Mesenchymal stem cell (in vitro differentiated cells and primary cell): ENCODE results near the gene XIRP2.

ENCODE experiments used
- DNase-seq: peaks from one replicate; pipeline ENCODE4 v3.0.0-alpha.2; 2013
- H2AFZ ChIP-seq: one replicate; pipeline ENCODE4 v1.6.1; 2013; ENCODE audit warnings: low read depth, mild to moderate bottlenecking, control low read depth, inconsistent platforms, low read length, moderate library complexity
- H2AK5ac ChIP-seq: 2 replicates; pipeline ENCODE4 v1.6.1; 2013; ENCODE audit warnings: low read length, moderate library complexity, mild to moderate bottlenecking, inconsistent platforms; ENCODE audit not compliant: severe bottlenecking
- H2BK120ac ChIP-seq: one replicate; pipeline ENCODE4 v1.6.1; 2013; ENCODE audit warnings: low read depth, mild to moderate bottlenecking, inconsistent platforms, low read length, moderate library complexity
- H2BK12ac ChIP-seq, 2 experiments: one replicate each; pipeline ENCODE4 v1.6.1; 2013; ENCODE audit warnings: inconsistent platforms in 2 of 2, low read length in 2 of 2, mild to moderate bottlenecking in 2 of 2, moderate library complexity in 2 of 2, control low read depth in 1 of 2
- H2BK15ac ChIP-seq: one replicate; pipeline ENCODE4 v1.6.1; 2013; ENCODE audit warnings: mild to moderate bottlenecking, low read depth, inconsistent platforms; ENCODE audit not compliant: poor library complexity, severe bottlenecking
- H2BK5ac ChIP-seq: 2 replicates; pipeline ENCODE4 v1.6.1; 2013; ENCODE audit warnings: low read depth, mild to moderate bottlenecking, low read length, control low read depth, inconsistent platforms; ENCODE audit not compliant: poor library complexity, severe bottlenecking
- H3K14ac ChIP-seq, 2 experiments: one replicate each; pipeline ENCODE4 v1.6.1; 2013; ENCODE audit warnings: inconsistent platforms in 2 of 2, low read length in 2 of 2, control low read depth in 1 of 2, mild to moderate bottlenecking in 1 of 2, moderate library complexity in 1 of 2
- H3K18ac ChIP-seq, 2 experiments: one replicate each; pipeline ENCODE4 v1.6.1; 2013; ENCODE audit warnings: inconsistent platforms in 2 of 2, low read length in 2 of 2, control low read depth in 1 of 2, low read depth in 1 of 2, mild to moderate bottlenecking in 1 of 2
- H3K23ac ChIP-seq, 2 experiments: one replicate each; pipeline ENCODE4 v1.6.1; 2013; ENCODE audit warnings: inconsistent platforms in 2 of 2, low read length in 2 of 2, mild to moderate bottlenecking in 2 of 2, moderate library complexity in 2 of 2, control low read depth in 1 of 2
- H3K27ac ChIP-seq: 2 replicates; pipeline ENCODE4 v1.5.1; 2013; ENCODE audit warnings: mild to moderate bottlenecking, moderate library complexity, low read length, control low read depth, inconsistent platforms; ENCODE audit not compliant: poor library complexity, severe bottlenecking
- H3K27me3 ChIP-seq, 2 experiments: 2 replicates each; pipeline versions ENCODE4 v1.6.1 to v1.7.0; 2013; ENCODE audit warnings: low read length in 2 of 2, mild to moderate bottlenecking in 2 of 2, moderate library complexity in 2 of 2, control low read depth in 1 of 2, inconsistent platforms in 1 of 2; ENCODE audit not compliant: control insufficient read depth in 1 of 2, insufficient read depth in 1 of 2
- H3K36me3 ChIP-seq, 2 experiments: 2 replicates each; pipeline versions ENCODE4 v1.6.1 to v1.7.0; 2013; ENCODE audit warnings: low read length in 2 of 2, control low read depth in 1 of 2, inconsistent platforms in 1 of 2, low read depth in 1 of 2, mild to moderate bottlenecking in 1 of 2; ENCODE audit not compliant: insufficient read depth in 2 of 2, control insufficient read depth in 1 of 2
- H3K4ac ChIP-seq, 2 experiments: one replicate each; pipeline ENCODE4 v1.6.1; 2013; ENCODE audit warnings: inconsistent platforms in 2 of 2, low read length in 2 of 2, mild to moderate bottlenecking in 2 of 2, moderate library complexity in 2 of 2, control low read depth in 1 of 2, low read depth in 1 of 2
- H3K4me1 ChIP-seq: 2 replicates; pipeline ENCODE4 v1.6.1; 2013; ENCODE audit warnings: low read depth, low read length, control low read depth; ENCODE audit not compliant: control insufficient read depth, insufficient read depth
- H3K4me2 ChIP-seq: 2 replicates; pipeline ENCODE4 v1.6.1; 2013; ENCODE audit warnings: low read length, mild to moderate bottlenecking, inconsistent platforms; ENCODE audit not compliant: poor library complexity, severe bottlenecking
- H3K4me3 ChIP-seq, 2 experiments: 2 replicates each; pipeline versions ENCODE4 v1.5.1 to v1.7.0; 2013; ENCODE audit warnings: low read length in 2 of 2, mild to moderate bottlenecking in 2 of 2, control low read depth in 1 of 2, low read depth in 1 of 2; ENCODE audit not compliant: insufficient read depth in 1 of 2
- H3K79me1 ChIP-seq: replicated peaks from 2 replicates; pipeline ENCODE4 v1.6.1; 2013; ENCODE audit warnings: mild to moderate bottlenecking, control low read depth, low read length, inconsistent platforms; ENCODE audit not compliant: poor library complexity, severe bottlenecking
- H3K9ac ChIP-seq: 2 replicates; pipeline ENCODE4 v1.7.0; 2013; ENCODE audit warnings: mild to moderate bottlenecking, low read length, moderate library complexity
- H3K9me3 ChIP-seq: 2 replicates; pipeline ENCODE4 v1.7.0; 2013; ENCODE audit warnings: mild to moderate bottlenecking, low read length; ENCODE audit not compliant: control insufficient read depth
- H4K8ac ChIP-seq: one replicate; pipeline ENCODE4 v1.6.1; 2013; ENCODE audit warnings: inconsistent platforms, mild to moderate bottlenecking, low read length, moderate library complexity
- H4K91ac ChIP-seq: one replicate; pipeline ENCODE4 v1.6.1; 2013; ENCODE audit warnings: mild to moderate bottlenecking, low read length, inconsistent platforms
- WGBS: methylation state at CpG from one replicate; pipeline ENCODE4 v1.1.7; 2013; ENCODE audit warnings: mixed read lengths; 5-methylcytosine and 5-hydroxymethylcytosine counted together

The XIRP2 gene

DNA sequence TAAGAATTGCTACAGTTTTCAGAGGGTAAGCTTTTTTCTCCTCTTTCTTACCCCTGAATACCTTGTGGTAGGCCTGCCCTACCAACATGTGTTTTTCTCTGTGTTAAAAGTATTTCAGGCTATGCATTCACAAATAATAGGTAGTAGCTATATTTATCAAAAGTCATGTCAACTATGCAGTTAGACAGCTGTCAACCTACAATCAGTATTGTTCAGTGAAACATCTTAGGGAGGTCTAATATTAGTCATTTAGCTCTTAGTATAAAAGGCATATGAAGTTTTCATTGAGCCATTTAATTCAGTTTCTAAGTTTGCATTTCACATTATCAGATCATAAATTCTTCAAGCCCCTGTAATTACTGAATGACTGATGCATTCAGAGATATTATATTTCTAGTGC is 36.7 kb downstream of the XIRP2 start:
- H3K14ac ChIP-seq: no peak overlapping the region
- no peak overlapping the region for H3K18ac ChIP-seq
- no peaks in the 10 kb centered on the region for H3K9me3 ChIP-seq
- no peaks in the 10 kb centered on the region for H3K79me1 ChIP-seq
- no peak overlapping the region for H2BK12ac ChIP-seq
- no peak for DNase-seq
- no peak overlapping the region for H3K4ac ChIP-seq
- no peak overlapping the region for H4K91ac ChIP-seq
- no peak overlapping the region for H2BK15ac ChIP-seq
- no peaks in the 10 kb centered on the region for H3K36me3 ChIP-seq
- H3K4me2 ChIP-seq: no peak overlapping the region
- no peak overlapping the region for H2BK5ac ChIP-seq
- H3K27me3 ChIP-seq: no peaks in the 10 kb centered on the region
- H4K8ac ChIP-seq: no peak overlapping the region
- no peak overlapping the region for H3K23ac ChIP-seq
- H2BK120ac ChIP-seq: no peak overlapping the region
- no peak overlapping the region for H2AFZ ChIP-seq
- H2AK5ac ChIP-seq: no peak overlapping the region
- no peak overlapping the region for H3K9ac ChIP-seq
- no peaks in the 10 kb centered on the region for H3K4me1 ChIP-seq
- no peak overlapping the region for H3K4me3 ChIP-seq
- no peak overlapping the region for H3K27ac ChIP-seq

DNA sequence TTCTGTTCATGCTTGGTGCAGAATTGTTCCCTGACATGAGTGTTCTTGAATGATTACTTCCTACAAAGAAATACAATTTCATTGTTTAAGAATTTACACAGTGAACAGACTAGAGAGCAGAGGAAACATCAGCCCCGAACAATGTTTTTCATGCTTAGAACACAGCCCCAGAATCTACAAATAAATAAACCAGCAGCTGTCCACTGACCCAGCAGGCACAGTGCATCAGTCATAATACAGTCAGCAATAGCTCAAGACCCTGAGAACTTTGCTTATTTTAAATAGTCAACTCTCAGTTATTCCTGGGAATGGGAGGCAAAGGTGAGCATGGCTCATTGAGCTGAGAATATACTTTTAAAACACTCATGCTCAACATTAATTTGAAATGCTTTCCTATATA is 38.4 kb downstream of the XIRP2 start:
- no peak overlapping the region for H3K4me2 ChIP-seq
- no peak overlapping the region for H2BK120ac ChIP-seq
- no peaks in the 10 kb centered on the region for H3K4me1 ChIP-seq
- H3K27ac ChIP-seq: no peak overlapping the region
- no peak overlapping the region for H2BK15ac ChIP-seq
- no peak overlapping the region for H2BK5ac ChIP-seq
- H4K8ac ChIP-seq: no peak overlapping the region
- H3K4ac ChIP-seq: no peak overlapping the region
- WGBS: 81% methylated on average over 1 of the region's 1 CpG
- H3K18ac ChIP-seq: no peak overlapping the region
- H3K4me3 ChIP-seq: no peak overlapping the region
- no peak overlapping the region for H3K23ac ChIP-seq
- H2AK5ac ChIP-seq: no peak overlapping the region
- no peak overlapping the region for H3K9ac ChIP-seq
- H4K91ac ChIP-seq: no peak overlapping the region
- no peaks in the 10 kb centered on the region for H3K9me3 ChIP-seq
- H3K27me3 ChIP-seq: no peaks in the 10 kb centered on the region
- no peak overlapping the region for H3K14ac ChIP-seq
- H3K36me3 ChIP-seq: no peaks in the 10 kb centered on the region
- no peak for DNase-seq
- no peaks in the 10 kb centered on the region for H3K79me1 ChIP-seq
- no peak overlapping the region for H2AFZ ChIP-seq
- no peak overlapping the region for H2BK12ac ChIP-seq

DNA sequence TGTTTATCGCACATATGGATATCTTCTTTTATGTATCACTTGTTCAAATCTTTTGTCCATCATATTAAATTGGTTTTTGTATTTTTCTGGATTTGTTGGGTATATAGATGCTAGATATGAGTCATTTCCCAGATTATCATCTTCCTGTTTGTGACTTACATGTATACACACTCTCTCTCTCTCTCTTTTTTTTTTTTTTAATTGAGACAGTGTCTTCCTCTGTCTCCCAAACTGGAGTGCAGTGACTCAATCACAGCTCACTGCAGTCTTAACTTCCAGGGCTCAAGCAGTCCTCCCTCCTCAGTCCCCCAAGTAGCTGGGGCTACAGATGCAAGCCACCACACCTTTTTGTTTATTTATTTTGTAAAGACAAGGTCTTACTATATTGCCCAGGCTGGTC is 43.8 kb downstream of the XIRP2 start:
- H3K18ac ChIP-seq: no peak overlapping the region
- DNase-seq: peak; percentile 22
- no peak overlapping the region for H3K27ac ChIP-seq

DNA sequence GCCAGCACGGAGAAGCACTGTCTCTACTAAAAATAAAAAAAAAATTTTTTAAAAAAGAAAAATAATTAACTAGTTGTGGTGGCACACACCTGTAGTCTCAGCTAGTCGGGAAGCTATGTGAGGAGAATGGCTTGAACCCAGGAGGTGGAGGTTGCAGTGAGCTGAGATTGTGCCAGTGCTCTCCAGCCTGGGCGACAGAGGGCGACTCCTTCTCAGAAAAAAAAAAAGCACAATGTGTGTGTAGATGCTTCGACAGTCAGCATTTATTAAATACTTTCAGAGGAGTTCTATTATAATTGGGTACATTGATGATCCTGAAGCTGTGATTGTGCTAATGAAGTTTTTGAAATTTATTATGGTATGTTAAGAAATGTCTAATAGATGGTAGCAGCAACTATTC is 46.5 kb downstream of the XIRP2 start:
- Histone ChIP-seq H2AFZ (no peak overlapping the region), H3K4me1 (no peaks in the 10 kb centered on the region), H4K8ac (no peak overlapping the region), H3K14ac (no peak overlapping the region), H3K36me3 (no peaks in the 10 kb centered on the region), H2BK15ac (no peak overlapping the region), H3K4me2 (no peak overlapping the region), H3K4ac (no peak overlapping the region), H2BK12ac (no peak overlapping the region), H3K79me1 (no peaks in the 10 kb centered on the region), H2BK5ac (no peak overlapping the region), H3K27ac (no peak overlapping the region), H3K27me3 (no peaks in the 10 kb centered on the region), H3K4me3 (no peak overlapping the region), H2BK120ac (no peak overlapping the region), H4K91ac (no peak overlapping the region), H3K9me3 (peaks cover 4% of the 10 kb centered on the region), H3K9ac (no peak overlapping the region), H3K18ac (no peak overlapping the region), H2AK5ac (no peak overlapping the region), H3K23ac (no peak overlapping the region)
- 80% methylated on average over 4 of the region's 5 CpGs for WGBS
- DNase-seq: no peak

More for the DNA sequence above, 43.8 kb downstream of the XIRP2 start:
- H3K27me3 ChIP-seq: no peaks in the 10 kb centered on the region
- H3K9me3 ChIP-seq: peaks cover 4% of the 10 kb centered on the region
- no peak overlapping the region for H3K4me3 ChIP-seq
- no peak overlapping the region for H3K4ac ChIP-seq
- H2BK120ac ChIP-seq: no peak overlapping the region
- H4K8ac ChIP-seq: no peak overlapping the region
- H3K4me2 ChIP-seq: no peak overlapping the region
- no peak overlapping the region for H2BK12ac ChIP-seq
- H2BK5ac ChIP-seq: no peak overlapping the region
- H3K79me1 ChIP-seq: no peaks in the 10 kb centered on the region
- H3K14ac ChIP-seq: no peak overlapping the region
- no peak overlapping the region for H2AFZ ChIP-seq
- no peak overlapping the region for H2BK15ac ChIP-seq
- H3K36me3 ChIP-seq: no peaks in the 10 kb centered on the region
- H3K9ac ChIP-seq: no peak overlapping the region
- WGBS: no CpG with 5 or more reads among the region's 1 CpG
- H3K23ac ChIP-seq: no peak overlapping the region
- H4K91ac ChIP-seq: no peak overlapping the region
- no peak overlapping the region for H2AK5ac ChIP-seq
- no peaks in the 10 kb centered on the region for H3K4me1 ChIP-seq
